Transverse colon (tissue), 4 donors: ENCODE results near the gene QDPR.

Experiments
- EP300 ChIP-seq: sonication (generic); formaldehyde crosslinking; IDR thresholded peaks from one replicate; pipeline ENCODE4 v1.6.1; 2017; ENCODE audit warnings: antibody characterized with exemption, low read depth
- POLR2A ChIP-seq: fragments of 450-650 bp; IDR thresholded peaks from one replicate; pipeline ENCODE4 v1.6.1; 2016; ENCODE audit warnings: antibody characterized with exemption, mild to moderate bottlenecking, moderate library complexity
- POLR2AphosphoS5 ChIP-seq, 3 donors: sonication (generic); formaldehyde crosslinking; IDR thresholded peaks; one replicate each; pipeline ENCODE4 v1.6.1; 2016; ENCODE audit warnings: antibody characterized with exemption in 3 of 3
- TF ChIP-seq, protein P1 (sequence below), 5 experiments: fragments of 200-600 bp in 3 of 5; fragments of 450-650 bp in 2 of 5; sonication (generic) in 3 of 5; IDR thresholded peaks; 1 replicate in 2 of 5; 2 replicates in 3 of 5; pipeline ENCODE4 v1.5.1; 2016 to 2017; ENCODE audit warnings: antibody characterized with exemption in 5 of 5, inconsistent platforms in 3 of 5, mild to moderate bottlenecking in 2 of 5, moderate library complexity in 1 of 5

DNA sequence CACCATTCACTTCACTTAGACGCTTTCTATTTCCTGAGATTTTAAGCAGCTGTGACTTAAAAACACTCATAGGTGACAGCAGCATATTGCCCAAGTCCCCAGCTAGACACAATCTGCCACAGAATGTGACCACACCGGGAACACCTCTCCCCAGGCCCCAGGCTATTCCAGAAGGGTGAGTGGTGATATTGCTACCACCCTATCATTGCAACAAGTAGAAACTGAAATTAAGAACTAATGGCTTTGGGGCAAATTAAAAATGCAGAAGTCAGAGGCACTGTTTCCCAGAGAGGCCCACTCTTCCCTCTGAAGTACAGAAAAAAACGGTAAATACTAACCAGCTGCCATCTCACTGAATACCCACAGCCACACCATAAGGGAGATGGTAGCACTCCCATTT lies 35.0 kb downstream of the QDPR start:
- TF ChIP-seq, protein P1, sequence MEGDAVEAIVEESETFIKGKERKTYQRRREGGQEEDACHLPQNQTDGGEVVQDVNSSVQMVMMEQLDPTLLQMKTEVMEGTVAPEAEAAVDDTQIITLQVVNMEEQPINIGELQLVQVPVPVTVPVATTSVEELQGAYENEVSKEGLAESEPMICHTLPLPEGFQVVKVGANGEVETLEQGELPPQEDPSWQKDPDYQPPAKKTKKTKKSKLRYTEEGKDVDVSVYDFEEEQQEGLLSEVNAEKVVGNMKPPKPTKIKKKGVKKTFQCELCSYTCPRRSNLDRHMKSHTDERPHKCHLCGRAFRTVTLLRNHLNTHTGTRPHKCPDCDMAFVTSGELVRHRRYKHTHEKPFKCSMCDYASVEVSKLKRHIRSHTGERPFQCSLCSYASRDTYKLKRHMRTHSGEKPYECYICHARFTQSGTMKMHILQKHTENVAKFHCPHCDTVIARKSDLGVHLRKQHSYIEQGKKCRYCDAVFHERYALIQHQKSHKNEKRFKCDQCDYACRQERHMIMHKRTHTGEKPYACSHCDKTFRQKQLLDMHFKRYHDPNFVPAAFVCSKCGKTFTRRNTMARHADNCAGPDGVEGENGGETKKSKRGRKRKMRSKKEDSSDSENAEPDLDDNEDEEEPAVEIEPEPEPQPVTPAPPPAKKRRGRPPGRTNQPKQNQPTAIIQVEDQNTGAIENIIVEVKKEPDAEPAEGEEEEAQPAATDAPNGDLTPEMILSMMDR (IDR thresholded peaks at IDR 0.05): no peak
- no peak for TF ChIP-seq EP300
- no peak for TF ChIP-seq POLR2A
- TF ChIP-seq POLR2AphosphoS5 (IDR thresholded peaks at IDR 0.05): no peak
